ENCODE data around the gene CALML5.

Gene CALML5

GRCh38 chr10:5498791-5499492 is 428 bp downstream of the CALML5 start:
- no peak for DNase-seq

- no peak for DNase-seq
Observed at GRCh38 chr10:5497948-5498730, 1.2 kb downstream of the CALML5 start.

- DNase-seq = no peak
Observed at GRCh38 chr10:5497289-5497688, 2.1 kb downstream of the CALML5 start.

DNA sequence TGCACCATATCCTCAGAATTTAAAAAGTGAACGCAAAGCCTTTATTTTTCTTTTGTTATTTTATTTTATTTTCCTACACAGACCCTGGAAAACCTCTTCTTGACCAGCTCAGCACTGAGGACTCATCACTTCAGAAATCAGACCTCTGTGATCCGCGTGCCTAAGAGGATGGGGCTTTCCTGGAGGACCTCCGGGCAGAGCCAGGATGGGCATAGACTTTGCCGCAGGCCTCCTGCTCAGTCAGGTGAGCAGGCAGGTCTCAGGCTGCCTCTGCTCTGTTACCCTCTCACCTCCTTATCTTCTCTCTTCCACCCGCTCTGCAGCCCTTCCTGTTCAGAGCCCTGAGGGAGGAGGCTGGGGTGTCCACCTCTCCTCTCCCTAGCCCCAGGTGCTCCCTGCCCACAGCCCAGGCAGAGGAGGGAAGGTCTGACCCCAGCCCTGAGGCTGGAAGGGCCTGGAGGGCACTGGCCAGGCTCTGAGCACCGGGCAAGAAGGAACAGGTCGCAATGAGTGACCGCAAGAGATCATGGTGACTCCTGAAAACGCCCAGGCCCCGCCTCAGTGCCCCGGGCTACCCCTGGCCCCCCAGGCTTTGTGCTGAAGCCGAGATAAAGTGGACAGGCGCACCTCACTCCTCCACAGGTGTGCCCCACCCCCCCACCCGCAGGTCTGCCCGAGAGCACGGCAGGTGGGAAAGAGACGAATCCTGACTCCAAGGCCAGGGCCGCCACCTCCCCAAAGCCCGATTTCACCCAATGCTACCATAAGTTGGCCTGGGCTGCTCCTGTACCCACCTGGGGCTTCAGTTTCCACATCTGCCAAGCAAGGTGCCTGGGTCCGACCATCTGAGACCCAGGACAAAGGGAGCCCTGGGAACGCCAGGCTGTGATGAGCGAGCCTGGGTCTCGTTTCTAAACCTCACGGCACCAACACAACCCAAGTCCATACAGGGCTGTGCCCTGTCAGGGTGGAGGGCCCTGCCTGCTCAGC is 2.8 kb downstream of the CALML5 start:
- no peak for DNase-seq

- no peak for DNase-seq
Observed at GRCh38 chr10:5494611-5495010, 4.8 kb downstream of the CALML5 start.

DNA sequence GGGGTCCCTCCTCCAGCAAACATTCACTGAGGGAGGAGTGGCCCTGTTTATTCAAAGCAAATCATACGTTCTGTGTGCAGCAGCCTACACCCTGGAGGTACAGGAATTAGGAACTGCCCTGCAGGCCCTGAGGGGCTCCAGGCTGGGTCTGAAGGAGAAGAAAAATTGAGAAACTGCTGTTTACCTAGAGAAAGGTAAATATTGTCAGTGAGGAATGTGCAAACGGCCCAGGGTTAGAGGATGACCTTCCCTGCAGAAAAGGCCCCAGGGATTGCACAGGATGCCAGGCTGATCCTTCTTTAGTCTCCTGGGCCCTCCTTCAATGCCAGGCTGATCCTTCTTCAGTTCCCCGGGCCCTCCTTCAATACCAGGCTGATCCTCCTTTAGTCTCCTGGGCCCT is 5.7 kb downstream of the CALML5 start:
- DNase-seq = no peak

GRCh38 chr10:5492929-5493576 is 6.3 kb downstream of the CALML5 start:
- no peak for DNase-seq

GRCh38 chr10:5492322-5492855 is 7.0 kb downstream of the CALML5 start:
- no peak for DNase-seq

- DNase-seq = no peak
Observed at GRCh38 chr10:5491477-5491876, 7.9 kb downstream of the CALML5 start.

- DNase-seq = no peak
Observed at GRCh38 chr10:5490698-5491464, 8.5 kb downstream of the CALML5 start.

GRCh38 chr10:5490032-5490431 is 9.3 kb downstream of the CALML5 start:
- no peak for DNase-seq

GRCh38 chr10:5488272-5489161 is 10.9 kb downstream of the CALML5 start:
- no peak for DNase-seq

DNA sequence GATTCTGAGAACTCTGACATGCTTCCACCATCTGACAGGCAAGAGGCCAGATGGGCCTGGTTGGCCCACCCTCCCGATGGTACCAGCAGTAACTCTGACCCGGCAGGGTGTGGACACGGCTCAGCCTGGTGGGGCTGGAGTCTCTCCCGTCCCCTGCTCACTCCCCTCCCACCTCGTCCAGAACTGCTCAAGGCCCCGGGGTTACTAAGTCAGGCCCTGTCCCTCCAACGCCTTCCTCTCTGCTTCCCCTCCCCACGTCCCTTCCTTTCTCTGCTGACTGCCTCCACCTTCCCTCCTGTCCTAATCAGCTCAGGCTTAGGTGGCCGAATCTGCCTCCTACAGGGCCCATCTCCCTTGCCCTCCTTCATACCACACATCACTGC is 12.5 kb downstream of the CALML5 start:
- no peak for DNase-seq

GRCh38 chr10:5485948-5486852 is 13.2 kb downstream of the CALML5 start:
- DNase-seq = no peak

DNA sequence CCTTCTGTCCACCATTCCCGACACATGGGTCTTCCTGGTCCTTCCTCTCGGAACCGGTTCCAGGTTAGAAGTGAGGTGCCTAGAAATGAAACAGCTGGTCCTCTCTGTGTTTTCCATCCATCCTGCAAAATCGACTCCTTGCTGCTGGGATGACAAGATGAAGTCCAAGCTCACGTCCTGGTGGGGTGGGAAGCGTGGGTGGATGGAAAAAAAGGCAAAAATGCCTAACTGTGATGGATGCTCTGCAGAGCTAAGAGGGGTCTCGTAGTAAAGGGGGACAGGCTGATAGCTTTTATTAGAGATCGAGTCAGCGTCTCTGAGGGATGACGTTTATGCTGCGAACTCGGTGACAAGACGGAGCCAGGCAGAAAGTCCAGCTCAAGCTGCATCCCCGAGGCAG is 14.1 kb downstream of the CALML5 start:
- no peak for DNase-seq

- no peak for DNase-seq
Observed at GRCh38 chr10:5484205-5484604, 15.2 kb downstream of the CALML5 start.

GRCh38 chr10:5482016-5482415 is 17.4 kb downstream of the CALML5 start:
- DNase-seq = no peak

DNA sequence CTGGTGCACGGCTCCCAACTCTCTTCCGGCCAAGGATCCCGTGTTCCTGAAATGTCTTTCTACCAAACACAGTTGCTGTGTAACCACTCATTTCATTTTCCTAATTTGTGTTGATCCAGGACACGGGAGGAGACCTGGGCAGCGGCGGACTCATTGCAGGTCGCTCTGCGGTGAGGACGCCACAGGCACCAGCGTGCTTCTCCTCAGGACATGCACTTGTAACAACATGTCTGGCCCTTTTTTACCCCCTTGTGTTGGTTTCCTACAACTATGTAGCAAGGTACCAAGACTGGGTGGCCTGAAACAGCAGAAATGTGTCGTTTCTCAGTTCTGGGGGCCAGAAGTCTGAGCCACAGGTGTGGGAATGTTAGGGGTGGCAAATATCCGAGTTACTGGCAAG is 18.2 kb downstream of the CALML5 start:
- DNase-seq = no peak

DNA sequence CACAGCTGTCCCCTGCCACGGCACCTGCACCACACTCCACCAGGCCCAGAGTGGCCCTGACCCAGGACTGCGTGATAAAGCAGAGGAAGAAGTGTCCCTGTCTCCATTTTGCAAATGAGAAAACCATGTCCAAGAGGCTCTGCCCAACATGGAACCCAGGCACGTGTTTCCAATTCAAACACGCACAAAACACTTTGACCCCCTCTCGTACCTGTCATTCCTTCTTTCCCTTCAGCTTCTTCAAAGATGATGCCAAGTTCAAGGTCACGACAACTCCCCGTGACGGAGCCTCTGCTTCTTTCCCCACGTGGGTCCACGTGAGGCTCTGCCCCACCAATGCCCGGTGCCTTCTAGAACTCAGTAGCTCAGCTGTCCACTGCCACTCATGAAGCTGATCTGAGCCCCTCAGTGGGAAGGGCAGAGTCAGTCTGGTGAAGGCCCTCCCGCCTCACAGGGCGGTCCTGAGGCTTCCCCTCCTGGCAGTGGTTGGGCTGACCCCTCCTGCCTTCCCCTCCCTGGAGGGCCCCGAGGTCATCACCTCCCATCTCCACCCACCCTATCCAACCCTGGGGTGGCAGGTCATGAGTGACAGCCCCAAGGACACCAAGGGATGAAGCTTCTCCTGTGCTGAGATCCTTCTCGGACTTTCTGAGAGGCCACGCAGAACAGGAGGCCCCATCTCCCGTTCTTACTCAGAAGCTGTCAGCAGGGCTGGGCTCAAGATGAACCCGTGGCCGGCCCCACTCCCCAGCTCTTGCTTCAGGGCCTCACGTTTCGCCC is 19.0 kb downstream of the CALML5 start:
- no peak for DNase-seq

All from DMS79 treated with DMSO at 0.1 percent for 48 hours (cell line).